ELR (cell line): Measurements from ENCODE around the gene TUBG2.
"Not testable (repeated sequence)": the region's sequence is repeated elsewhere in the genome, so short reads cannot be mapped to it uniquely, and the experiment has no call there.

Experiments used
- DNase-seq: peaks from one replicate; pipeline ENCODE4 v3.0.0-alpha.2; 2015; ENCODE audit warnings: low read depth

TUBG2 gene

GRCh38 chr17:42655528-42655927, 3.6 kb upstream of the TUBG2 start:
- DNase-seq: peak; percentile 93

GRCh38 chr17:42657824-42658588, 1.1 kb upstream of the TUBG2 start:
- DNase-seq: no peak

GRCh38 chr17:42659932-42660274, 819 bp downstream of the TUBG2 start:
- DNase-seq: not testable (repeated sequence)

GRCh38 chr17:42660692-42661345, 1.7 kb downstream of the TUBG2 start:
- DNase-seq: peak; percentile 94

- no peak for DNase-seq
Observed at GRCh38 chr17:42665581-42666001, 6.5 kb downstream of the TUBG2 start.

- DNase-seq: not testable (repeated sequence)
Observed at GRCh38 chr17:42666126-42666525, 7.0 kb downstream of the TUBG2 start.

- DNase-seq: peak; percentile 96
Observed at GRCh38 chr17:42667088-42667951, 8.2 kb downstream of the TUBG2 start.

GRCh38 chr17:42669705-42669976, 10.6 kb downstream of the TUBG2 start:
- DNase-seq: no peak

GRCh38 chr17:42669977-42670788, 11.1 kb downstream of the TUBG2 start:
- DNase-seq: no peak

- no peak for DNase-seq
Observed at GRCh38 chr17:42670789-42671657, 11.9 kb downstream of the TUBG2 start.

- no peak for DNase-seq
Observed at GRCh38 chr17:42672038-42672437, 13.0 kb downstream of the TUBG2 start.

GRCh38 chr17:42673266-42673884, 14.3 kb downstream of the TUBG2 start:
- no peak for DNase-seq

GRCh38 chr17:42673885-42674754, 15.0 kb downstream of the TUBG2 start:
- peak; percentile 79 for DNase-seq

- DNase-seq: peak; percentile 18
Observed at GRCh38 chr17:42674755-42675347, 15.8 kb downstream of the TUBG2 start.

GRCh38 chr17:42675348-42675964, 16.4 kb downstream of the TUBG2 start:
- DNase-seq: no peak

- DNase-seq: peak; percentile 74
Observed at GRCh38 chr17:42675965-42676423, 16.9 kb downstream of the TUBG2 start.

- DNase-seq: no peak
Observed at GRCh38 chr17:42676424-42677011, 17.4 kb downstream of the TUBG2 start, which contains the start of gene PLEKHH3. TSS of gene PLEKHH3 (minus strand) at chr17:42676994. CDS start at chr17:42676563, 431 bp downstream.
